Ectodermal cell (in vitro differentiated cells): ENCODE measurements around the gene SIK3. TPM values are rescaled to one million over a fixed set of nuclear protein-coding genes. Genes with fewer than 3 reads are reported as not detected.
"Not testable (repeated sequence)": the region's sequence is repeated elsewhere in the genome, so short reads cannot be mapped to it uniquely, and the experiment has no call there.

ENCODE experiments used
- H3K27ac ChIP-seq: 2 replicates; pipeline ENCODE4 v1.7.0; 2013; ENCODE audit warnings: mild to moderate bottlenecking, low read depth, low read length; ENCODE audit not compliant: insufficient read depth, poor library complexity, severe bottlenecking
- H3K27me3 ChIP-seq: 2 replicates; pipeline ENCODE4 v1.7.0; 2013; ENCODE audit warnings: mild to moderate bottlenecking, low read length; ENCODE audit not compliant: insufficient read depth, control insufficient read depth, poor library complexity, severe bottlenecking
- H3K36me3 ChIP-seq: one replicate; pipeline ENCODE4 v1.7.0; 2013; ENCODE audit warnings: low read length; ENCODE audit not compliant: control insufficient read depth, insufficient read depth
- H3K4me1 ChIP-seq: one replicate; pipeline ENCODE4 v1.7.0; 2013; ENCODE audit warnings: low read length; ENCODE audit not compliant: control insufficient read depth, insufficient read depth
- H3K4me3 ChIP-seq: 2 replicates; pipeline ENCODE4 v1.7.0; 2013; ENCODE audit warnings: low read depth, low read length, control low read depth; ENCODE audit not compliant: insufficient read depth
- H3K9me3 ChIP-seq: 2 replicates; pipeline ENCODE4 v1.7.0; 2013; ENCODE audit warnings: mild to moderate bottlenecking, low read length, moderate library complexity; ENCODE audit not compliant: control insufficient read depth
- WGBS, 2 experiments: methylation state at CpG; one replicate each; pipeline ENCODE4 v1.1.7; 2013; ENCODE audit warnings: missing lambda C conversion rate in 2 of 2; 5-methylcytosine and 5-hydroxymethylcytosine counted together
- polyA plus RNA-seq, 4 experiments: library from polyadenylated mRNA; stranded (reverse); fragments of 50-300 nt; gene quantifications; one replicate each; pipeline ENCODE4 v1.2.3, GENCODE V29; 2013

Gene SIK3
- 28.4 TPM for polyA plus RNA-seq (2013, experiment 1 of 4)
- 32.4 TPM for polyA plus RNA-seq (2013, experiment 2 of 4)
- polyA plus RNA-seq (2013, experiment 3 of 4): 21.5 TPM
- polyA plus RNA-seq (2013, experiment 4 of 4): 24.6 TPM

DNA sequence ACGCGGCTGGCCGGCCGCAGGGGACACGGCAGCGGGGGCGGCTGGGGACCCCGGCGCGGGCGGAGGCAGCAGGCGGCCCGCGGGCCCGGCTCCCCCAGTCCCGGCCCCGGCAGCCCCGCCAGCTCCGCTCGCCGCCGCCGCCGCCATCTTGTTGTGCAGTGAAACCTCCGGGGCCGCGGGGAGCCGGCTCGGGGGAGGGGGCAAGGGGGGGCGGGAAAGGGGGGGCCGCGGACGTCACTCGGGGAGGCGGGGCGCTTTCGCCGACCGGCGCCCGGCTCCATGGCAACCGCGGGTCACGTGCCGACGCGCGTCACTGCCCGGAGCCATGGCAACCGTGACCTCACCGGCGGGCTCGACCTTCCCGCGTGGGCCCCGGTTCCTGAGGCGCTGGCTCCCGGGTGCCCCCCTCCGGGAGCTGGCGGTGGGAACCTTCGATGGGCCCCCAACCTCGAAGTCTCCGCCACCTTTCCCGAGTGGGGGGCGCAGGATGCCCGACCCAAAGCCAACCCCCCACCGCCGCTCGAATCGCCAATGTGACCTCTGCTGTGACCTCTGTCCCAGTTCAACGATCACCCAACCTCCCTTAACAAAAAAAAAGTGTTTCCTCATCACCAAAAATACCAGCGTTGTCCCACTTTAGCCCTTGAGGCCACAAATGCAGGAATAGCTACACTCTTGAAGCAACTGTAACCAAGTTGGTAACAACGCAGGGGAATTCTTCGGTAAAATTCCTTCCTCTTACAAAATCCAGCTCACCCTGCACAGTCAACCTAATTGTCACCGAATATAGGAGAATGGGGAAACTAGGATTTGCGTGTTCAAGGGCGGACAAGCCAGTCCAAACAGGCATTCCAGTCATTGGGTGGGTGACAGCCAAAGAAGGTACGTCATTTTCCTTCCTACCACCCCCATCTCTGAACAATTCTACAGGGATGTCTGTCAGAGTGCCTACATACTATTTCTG lies at the start of gene SIK3:
Gene SIK3, minus strand, starts transcription at position 160 of the 964 bp plus-strand sequence. Its CDS starts 13 bp downstream, at position 147.
- peak within 1 kb of the TSS; percentile 68 for H3K4me3 ChIP-seq
- WGBS, 2 experiments: 5% methylated on average over 78 of the region's 78 CpGs
- peaks cover 25% of the 10 kb centered on the region for H3K4me1 ChIP-seq
- no peaks in the 10 kb centered on the region for H3K36me3 ChIP-seq
- no peaks in the 10 kb centered on the region for H3K27me3 ChIP-seq
- peak within 1 kb of the TSS; percentile 96 for H3K27ac ChIP-seq
- no peaks in the 10 kb centered on the region for H3K9me3 ChIP-seq

DNA sequence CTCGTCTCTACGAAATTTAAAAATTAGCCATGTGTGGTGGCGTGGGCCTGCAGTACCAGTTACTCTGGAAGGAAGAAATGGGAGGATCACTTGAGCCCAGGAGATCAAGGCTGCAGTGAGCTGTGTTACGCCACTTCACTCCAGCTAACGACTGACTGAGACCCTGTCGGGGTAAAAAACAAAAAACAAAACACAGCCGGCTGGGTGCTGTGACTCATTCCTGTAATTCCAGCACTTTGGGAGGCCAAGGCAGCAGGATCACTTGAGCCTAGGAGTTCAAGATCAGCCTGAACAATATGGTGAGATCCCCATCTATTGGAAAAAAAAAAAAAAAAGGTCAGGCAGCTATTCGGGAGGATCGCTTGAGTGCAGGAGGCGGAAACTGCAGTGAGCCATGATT lies 48.3 kb upstream of the SIK3 start:
- Histone ChIP-seq H3K4me3 (no peak overlapping the region), H3K36me3 (no peaks in the 10 kb centered on the region), H3K27me3 (no peaks in the 10 kb centered on the region), H3K27ac (no peak overlapping the region), H3K9me3 (no peaks in the 10 kb centered on the region), H3K4me1 (peaks cover 15% of the 10 kb centered on the region)
- 74 to 80% methylated on average over 10 of the region's 10 CpGs for WGBS, 2 experiments

DNA sequence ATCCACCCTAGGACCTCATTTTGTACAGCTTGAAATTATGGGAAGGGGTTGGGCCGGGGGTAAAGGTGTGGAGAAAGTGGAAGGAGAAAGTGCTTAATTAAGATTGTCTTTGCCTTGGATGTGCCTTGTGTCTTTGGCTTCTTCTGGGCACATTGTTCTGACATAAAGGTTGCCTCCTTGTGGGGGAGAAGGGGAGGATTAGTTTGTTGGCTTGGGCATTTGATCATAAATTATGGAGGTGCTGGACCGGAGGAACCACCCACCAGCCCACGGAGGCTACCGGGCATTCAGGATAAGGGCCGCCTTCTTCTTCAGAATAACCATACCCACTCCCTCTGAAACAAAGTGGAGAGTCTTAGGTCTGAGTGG lies 47.1 kb upstream of the SIK3 start:
- Histone ChIP-seq H3K4me3 (peak overlapping the region; percentile 78), H3K9me3 (no peaks in the 10 kb centered on the region), H3K27ac (no peak overlapping the region), H3K4me1 (peaks cover 15% of the 10 kb centered on the region), H3K27me3 (no peaks in the 10 kb centered on the region), H3K36me3 (no peaks in the 10 kb centered on the region)
- WGBS, 2 experiments: 17% methylated on average over 5 of the region's 5 CpGs

DNA sequence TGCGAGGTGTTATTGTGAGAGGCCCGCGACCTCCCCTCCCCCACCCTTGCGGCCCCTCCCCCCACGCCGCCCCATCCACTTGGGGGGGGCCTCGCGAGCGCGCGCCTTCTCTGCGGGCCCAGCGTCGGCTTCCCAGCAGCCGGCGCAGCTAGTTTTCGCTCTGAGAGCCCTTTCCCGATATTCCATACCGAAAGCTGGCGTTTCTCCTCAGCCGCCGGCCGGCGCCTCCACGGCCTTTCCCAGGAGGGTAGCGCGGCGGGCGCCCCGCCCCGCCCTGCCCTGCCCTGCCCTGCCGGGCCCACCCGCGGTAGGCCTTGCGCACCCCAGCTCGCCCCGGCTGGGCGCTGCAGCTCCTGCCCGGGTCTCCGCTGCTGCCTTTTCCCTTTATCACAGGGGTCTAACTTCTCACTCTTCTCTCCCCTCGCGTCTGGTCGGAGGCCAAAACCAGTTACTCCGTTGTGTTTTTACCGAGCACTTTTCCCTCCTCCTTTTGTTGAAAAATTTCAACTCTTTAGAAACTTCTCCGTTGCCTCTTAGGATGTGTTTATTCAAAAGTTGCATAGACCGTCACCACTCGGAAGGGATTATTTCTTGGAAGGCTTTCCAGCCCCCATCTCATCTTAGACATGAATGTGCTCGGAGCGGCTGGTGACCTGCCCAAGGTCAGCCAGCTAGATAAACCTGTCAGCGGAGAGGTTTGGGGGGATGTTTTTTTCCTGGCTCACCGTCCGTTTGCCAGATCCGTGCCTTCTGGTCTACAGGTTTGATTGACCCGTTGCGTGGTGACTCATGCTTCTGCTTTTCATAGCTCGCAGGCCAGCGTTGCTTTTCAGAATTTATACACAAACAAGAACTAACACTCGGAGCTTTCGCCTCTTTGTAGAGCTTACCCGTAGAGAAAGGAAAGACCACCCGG lies 46.5 kb upstream of the SIK3 start:
- Histone ChIP-seq H3K4me1 (peaks cover 15% of the 10 kb centered on the region), H3K27ac (peak overlapping the region; percentile 77), H3K36me3 (no peaks in the 10 kb centered on the region), H3K9me3 (no peaks in the 10 kb centered on the region), H3K4me3 (peak overlapping the region; percentile 78), H3K27me3 (no peaks in the 10 kb centered on the region)
- WGBS, 2 experiments: 1% methylated on average over 62 of the region's 62 CpGs

DNA sequence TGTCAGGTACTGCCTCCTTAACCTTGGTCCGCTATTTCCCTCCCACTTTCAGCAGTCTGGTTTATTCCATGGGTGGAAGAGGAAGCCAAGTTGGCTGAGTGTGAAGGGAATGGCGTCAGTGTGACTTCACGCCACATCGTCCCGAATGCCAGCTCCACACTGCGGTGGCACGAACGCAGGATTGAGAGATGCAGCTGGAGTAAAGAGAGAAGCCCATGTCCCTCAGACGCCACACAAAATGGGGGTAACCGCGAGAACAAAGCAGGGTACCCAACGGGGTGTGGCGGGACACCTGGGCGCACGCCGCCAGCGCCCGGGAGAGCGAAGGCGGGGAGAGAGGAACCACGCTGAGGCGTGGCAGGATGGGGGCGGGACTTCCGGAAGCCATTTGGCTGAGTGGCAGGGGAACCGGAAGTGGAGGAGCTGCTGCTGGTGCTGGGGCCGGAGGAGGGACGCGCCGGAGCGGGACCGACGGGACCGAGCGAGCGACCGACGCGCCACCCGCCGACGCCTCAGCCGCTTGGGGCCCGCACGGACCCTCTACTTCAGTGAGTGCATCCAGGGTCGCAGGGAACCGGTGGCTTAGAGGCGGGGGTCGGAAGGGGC lies 45.7 kb upstream of the SIK3 start, which contains the start of gene PAFAH1B2:
Gene PAFAH1B2, plus strand, starts transcription at position 417 of the 606 bp plus-strand sequence. CDS start 8,161 bp downstream, outside the sequence.
- WGBS, 2 experiments: 1% methylated on average over 47 to 48 of the region's 48 CpGs
- Histone ChIP-seq H3K27ac (peak within 1 kb of the TSS; percentile 77), H3K36me3 (no peaks in the 10 kb centered on the region), H3K4me3 (peak within 1 kb of the TSS; percentile 78), H3K27me3 (no peaks in the 10 kb centered on the region), H3K9me3 (no peaks in the 10 kb centered on the region), H3K4me1 (peaks cover 15% of the 10 kb centered on the region)

DNA sequence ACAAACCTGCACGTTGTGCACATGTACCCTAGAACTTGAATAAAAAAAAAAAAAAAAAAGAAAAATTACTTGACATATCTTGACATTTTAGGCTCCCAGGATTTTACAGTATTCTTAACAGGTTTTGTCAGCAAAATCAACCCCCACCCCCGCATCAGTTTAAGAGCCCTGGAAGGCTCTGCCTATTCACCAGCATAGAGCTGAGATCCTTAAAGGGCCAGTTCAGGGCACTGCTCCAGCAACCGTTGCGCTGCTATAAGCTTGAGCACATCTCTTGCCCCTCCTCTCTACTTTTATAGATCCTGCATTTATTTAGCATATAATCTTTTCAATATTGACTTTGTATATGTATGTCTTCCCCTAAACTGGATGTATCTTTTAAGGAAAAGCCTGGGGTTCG lies 45.2 kb upstream of the SIK3 start:
- Histone ChIP-seq H3K4me1 (peaks cover 15% of the 10 kb centered on the region), H3K27ac (peak overlapping the region; percentile 44), H3K4me3 (peak overlapping the region; percentile 78), H3K36me3 (no peaks in the 10 kb centered on the region), H3K9me3 (no peaks in the 10 kb centered on the region), H3K27me3 (no peaks in the 10 kb centered on the region)
- 31 to 41% methylated on average over 5 of the region's 5 CpGs for WGBS, 2 experiments

DNA sequence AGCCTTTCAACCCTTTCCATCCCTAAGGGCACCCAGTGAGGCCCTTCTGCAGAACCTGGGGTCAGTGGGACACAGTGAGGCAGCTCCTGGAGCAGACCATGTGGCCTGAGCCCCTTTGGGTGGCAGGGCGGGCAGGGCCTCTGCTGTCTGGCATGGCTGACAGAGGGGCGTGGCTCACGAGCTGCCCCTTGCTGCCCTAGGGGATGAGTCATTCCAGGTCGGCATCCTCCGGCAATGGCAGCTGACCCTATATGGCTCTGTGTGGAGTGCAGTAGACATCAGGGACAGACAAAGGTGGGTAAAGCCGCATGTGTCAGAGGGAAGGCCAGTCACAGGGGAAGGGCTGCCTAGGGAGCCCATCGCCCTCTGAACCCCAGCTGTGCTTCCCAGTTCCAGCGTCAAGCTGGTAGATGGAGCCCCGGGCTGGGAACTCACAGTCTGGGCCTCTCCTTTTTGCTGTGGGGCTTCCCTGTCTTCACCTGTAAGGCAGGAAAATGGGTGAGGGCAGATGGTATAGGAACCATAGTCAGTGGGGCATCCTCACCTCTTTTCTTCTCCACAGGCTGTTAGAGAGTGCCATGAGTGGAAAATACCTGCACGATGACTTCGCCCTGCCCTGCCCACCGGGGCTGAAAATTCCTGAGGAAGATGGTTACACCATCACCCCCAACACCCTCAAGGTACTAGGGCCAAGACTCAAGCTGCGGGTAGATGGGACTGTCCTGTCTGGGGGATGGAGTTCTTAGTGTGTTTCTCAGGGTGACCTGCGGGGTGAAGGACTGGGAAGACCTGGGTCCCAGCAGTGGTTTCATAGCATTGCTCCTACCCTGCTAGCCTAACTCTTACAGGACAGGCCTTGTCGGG lies 39.2 kb upstream of the SIK3 start:
- not testable (repeated sequence) for H3K9me3 ChIP-seq, H3K4me1 ChIP-seq, H3K27me3 ChIP-seq, H3K27ac ChIP-seq, H3K36me3 ChIP-seq, H3K4me3 ChIP-seq
- no CpG with 5 or more reads among the region's 15 CpGs for WGBS, 2 experiments

DNA sequence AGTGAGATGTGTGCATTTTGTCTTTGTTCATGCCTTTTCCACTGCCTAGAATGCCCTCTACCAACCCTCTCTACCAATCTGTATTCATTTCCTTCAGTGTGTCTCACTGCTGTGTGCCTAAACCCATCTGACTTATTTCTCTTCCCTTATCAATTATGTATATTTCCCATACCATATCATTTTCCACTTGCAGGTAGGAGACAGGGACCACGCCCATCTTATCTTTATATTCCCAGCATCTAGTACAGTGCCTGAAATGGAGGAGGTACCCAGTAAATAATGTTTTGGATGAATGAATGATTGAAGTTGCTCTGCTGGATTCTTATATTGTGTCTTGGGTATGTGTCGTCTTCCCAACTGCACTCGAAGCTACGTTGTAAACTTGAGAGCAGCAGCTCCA lies 36.8 kb upstream of the SIK3 start:
- not testable (repeated sequence) for H3K4me1 ChIP-seq, H3K36me3 ChIP-seq, H3K4me3 ChIP-seq, H3K27ac ChIP-seq, H3K9me3 ChIP-seq, H3K27me3 ChIP-seq
- no CpG with 5 or more reads among the region's 4 CpGs for WGBS, 2 experiments

DNA sequence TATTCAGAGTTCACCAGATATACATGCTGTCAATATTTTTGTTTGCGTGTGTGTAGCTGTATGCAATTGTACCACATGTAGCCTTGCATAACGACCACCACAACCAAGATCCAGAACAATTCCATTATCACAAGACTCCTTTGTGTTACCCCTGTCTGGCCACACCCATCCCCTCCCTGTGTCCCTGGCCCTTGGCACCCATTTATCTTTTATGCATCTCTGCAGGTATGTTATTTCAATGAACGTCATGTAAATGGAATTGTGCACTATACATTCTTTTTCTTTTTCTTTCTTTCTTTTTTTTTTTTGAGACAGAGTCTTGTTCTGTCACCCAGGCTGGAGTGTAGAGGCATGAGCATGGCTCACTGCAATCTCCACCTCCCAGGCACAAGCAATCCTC lies 36.2 kb upstream of the SIK3 start:
- Histone ChIP-seq H3K4me1 (no peaks in the 10 kb centered on the region), H3K4me3 (no peak overlapping the region), H3K36me3 (no peaks in the 10 kb centered on the region), H3K27me3 (no peaks in the 10 kb centered on the region), H3K9me3 (no peaks in the 10 kb centered on the region), H3K27ac (no peak overlapping the region)
- 90% methylated on average over 1 of the region's 3 CpGs; no CpG with 5 or more reads in 1 of the 2 experiments for WGBS, 2 experiments
